UCSD-AML1 (cell line): Measurements from ENCODE around the gene RANBP3.

Source experiments
- DNase-seq: peaks from one replicate; lab custom pipeline; 2025; ENCODE audit not compliant: unreplicated experiment; lab: John Stamatoyannopoulos, UW

Gene RANBP3

GRCh38 chr19:5952193-5953029, 25.5 kb downstream of the RANBP3 start:
- DNase-seq: no peak

- DNase-seq: no peak
Measured at GRCh38 chr19:5951338-5951861, 26.5 kb downstream of the RANBP3 start.

- no peak for DNase-seq
Measured at GRCh38 chr19:5950741-5951140, 27.2 kb downstream of the RANBP3 start.

- DNase-seq: no peak
Measured at GRCh38 chr19:5949792-5950305, 28.1 kb downstream of the RANBP3 start.

GRCh38 chr19:5948752-5949564, 29.0 kb downstream of the RANBP3 start:
- no peak for DNase-seq

GRCh38 chr19:5947435-5947834, 30.5 kb downstream of the RANBP3 start:
- DNase-seq: no peak

- no peak for DNase-seq
Measured at GRCh38 chr19:5943623-5944022, 34.3 kb downstream of the RANBP3 start.

- no peak for DNase-seq
Measured at GRCh38 chr19:5943045-5943444, 34.9 kb downstream of the RANBP3 start.

- no peak for DNase-seq
Measured at GRCh38 chr19:5941673-5942072, 36.3 kb downstream of the RANBP3 start.

GRCh38 chr19:5940260-5941208, 37.4 kb downstream of the RANBP3 start:
- no peak for DNase-seq

- DNase-seq: no peak
Measured at GRCh38 chr19:5937550-5937949, 40.4 kb downstream of the RANBP3 start.

- no peak for DNase-seq
Measured at GRCh38 chr19:5936292-5936592, 41.7 kb downstream of the RANBP3 start.

- no peak for DNase-seq
Measured at GRCh38 chr19:5935473-5936291, 42.3 kb downstream of the RANBP3 start.

GRCh38 chr19:5934774-5935472, 43.0 kb downstream of the RANBP3 start:
- DNase-seq: no peak

GRCh38 chr19:5934069-5934401, 43.9 kb downstream of the RANBP3 start:
- no peak for DNase-seq

GRCh38 chr19:5933391-5934068, 44.4 kb downstream of the RANBP3 start:
- no peak for DNase-seq

- no peak for DNase-seq
Measured at GRCh38 chr19:5932609-5933262, 45.2 kb downstream of the RANBP3 start.

- DNase-seq: no peak
Measured at GRCh38 chr19:5932146-5932545, 45.8 kb downstream of the RANBP3 start.
